Osteoblast (primary cell): ENCODE measurements around the gene C1orf210. TPM values are rescaled to one million over a fixed set of nuclear protein-coding genes. Genes with fewer than 3 reads are reported as not detected.

Experiments
- DNase-seq: peaks from one replicate; pipeline ENCODE4 v3.0.0; 2011; ENCODE audit warnings: low spot score, mixed read lengths; ENCODE audit not compliant: insufficient read length; ENCODE audit errors: missing footprints
- H2AFZ ChIP-seq: 2 replicates; pipeline ENCODE4 v1.6.0; 2011; ENCODE audit warnings: mild to moderate bottlenecking, low read length
- H3K27ac ChIP-seq: 2 replicates; pipeline ENCODE4 v1.5.1; 2011; ENCODE audit warnings: mild to moderate bottlenecking, low read depth, low read length, moderate library complexity
- H3K27me3 ChIP-seq: 2 replicates; pipeline ENCODE4 v1.6.0; 2012; ENCODE audit warnings: mild to moderate bottlenecking, control low read depth, inconsistent platforms, low read length, moderate library complexity; ENCODE audit not compliant: insufficient read depth
- H3K36me3 ChIP-seq: 2 replicates; pipeline ENCODE4 v1.5.1; 2011; ENCODE audit warnings: mild to moderate bottlenecking, low read length, control low read depth, moderate library complexity; ENCODE audit not compliant: insufficient read depth
- H3K4me1 ChIP-seq: 2 replicates; pipeline ENCODE4 v1.5.1; 2011; ENCODE audit warnings: mild to moderate bottlenecking, low read length, control low read depth, moderate library complexity; ENCODE audit not compliant: insufficient read depth
- H3K4me2 ChIP-seq: 2 replicates; pipeline ENCODE4 v1.6.0; 2011; ENCODE audit warnings: mild to moderate bottlenecking, low read length; ENCODE audit not compliant: insufficient read depth
- H3K4me3 ChIP-seq: fragments of 200-600 bp; sonication (generic); 3 replicates; pipeline ENCODE4 v1.5.1; 2012; ENCODE audit warnings: mild to moderate bottlenecking, low read length, inconsistent platforms; ENCODE audit not compliant: insufficient read depth
- H3K79me2 ChIP-seq: 2 replicates; pipeline ENCODE4 v1.6.0; 2012; ENCODE audit warnings: mild to moderate bottlenecking, low read length, control low read depth, inconsistent platforms; ENCODE audit not compliant: insufficient read depth
- H3K9me3 ChIP-seq: 2 replicates; pipeline ENCODE4 v1.5.1; 2011; ENCODE audit warnings: low read depth, low read length, control low read depth
- H4K20me1 ChIP-seq: 2 replicates; pipeline ENCODE4 v1.6.0; 2012; ENCODE audit warnings: mild to moderate bottlenecking, low read length, control low read depth; ENCODE audit not compliant: insufficient read depth
- CTCF ChIP-seq: IDR thresholded peaks from 2 replicates; pipeline ENCODE4 v1.5.1; 2011; ENCODE audit warnings: mild to moderate bottlenecking, low read depth, low read length, moderate library complexity; ENCODE audit errors: extremely low read depth
- total RNA-seq: library from RNA; depleted of rRNA; stranded (reverse); fragments of >200 nt; gene quantifications from 2 replicates; pipeline ENCODE4 v1.2.3, GENCODE V29; 2012

C1orf210 gene
- total RNA-seq, 1 donor = not detected

GRCh38 chr1:43247256-43247921 is 38.0 kb downstream of the C1orf210 start:
- Histone ChIP-seq H3K4me1 (no peaks in the 10 kb centered on the region), H3K9me3 (no peaks in the 10 kb centered on the region), H3K27me3 (peaks cover 3% of the 10 kb centered on the region), H3K79me2 (no peaks in the 10 kb centered on the region), H4K20me1 (no peaks in the 10 kb centered on the region), H2AFZ (no peak overlapping the region), H3K36me3 (no peaks in the 10 kb centered on the region), H3K27ac (no peak overlapping the region), H3K4me2 (no peak overlapping the region), H3K4me3 (no peak overlapping the region)
- TF ChIP-seq CTCF = no peak
- no peak for DNase-seq

- Histone ChIP-seq H3K27ac (no peak overlapping the region), H3K36me3 (no peaks in the 10 kb centered on the region)
- no peak for TF ChIP-seq CTCF
Measured at GRCh38 chr1:43246466-43247213, 38.7 kb downstream of the C1orf210 start.

GRCh38 chr1:43243299-43243698 is 42.1 kb downstream of the C1orf210 start:
- no peak overlapping the region for H3K4me3 ChIP-seq
- H3K36me3 ChIP-seq = no peaks in the 10 kb centered on the region
- no peaks in the 10 kb centered on the region for H3K4me1 ChIP-seq
- H3K27me3 ChIP-seq = no peaks in the 10 kb centered on the region
- no peak overlapping the region for H3K4me2 ChIP-seq
- no peak overlapping the region for H3K27ac ChIP-seq
- no peak for TF ChIP-seq CTCF
- no peaks in the 10 kb centered on the region for H3K9me3 ChIP-seq
- no peak overlapping the region for H2AFZ ChIP-seq
- no peak for DNase-seq
- no peaks in the 10 kb centered on the region for H4K20me1 ChIP-seq
- no peaks in the 10 kb centered on the region for H3K79me2 ChIP-seq

More at GRCh38 chr1:43246466-43247213, 38.7 kb downstream of the C1orf210 start:
- H2AFZ ChIP-seq = no peak overlapping the region
- no peak for DNase-seq
- no peaks in the 10 kb centered on the region for H3K4me1 ChIP-seq
- peaks cover under 1% of the 10 kb centered on the region for H3K27me3 ChIP-seq
- H3K4me3 ChIP-seq = no peak overlapping the region
- H3K79me2 ChIP-seq = no peaks in the 10 kb centered on the region
- no peaks in the 10 kb centered on the region for H3K9me3 ChIP-seq
- H3K4me2 ChIP-seq = no peak overlapping the region
- H4K20me1 ChIP-seq = no peaks in the 10 kb centered on the region

GRCh38 chr1:43241413-43241836 is 44.0 kb downstream of the C1orf210 start:
- Histone ChIP-seq H3K36me3 (no peaks in the 10 kb centered on the region), H3K27me3 (no peaks in the 10 kb centered on the region), H3K4me2 (no peak overlapping the region), H2AFZ (no peak overlapping the region), H3K9me3 (no peaks in the 10 kb centered on the region), H4K20me1 (no peaks in the 10 kb centered on the region), H3K4me3 (no peak overlapping the region), H3K27ac (no peak overlapping the region), H3K4me1 (no peaks in the 10 kb centered on the region), H3K79me2 (no peaks in the 10 kb centered on the region)
- DNase-seq = no peak
- TF ChIP-seq CTCF = no peak
